Stimulated activated CD4-positive, alpha-beta T cell treated with anti-CD3 and anti-CD28 coated beads, TNF-alpha, amount 100 ng/mL, for 24 hours (primary cell): Measurements from ENCODE around the gene BRAF.
"Not testable (repeated sequence)": the region's sequence is repeated elsewhere in the genome, so short reads cannot be mapped to it uniquely, and the experiment has no call there.

ENCODE experiments used
- DNase-seq, 3 experiments: peaks; one replicate each; pipeline ENCODE4 v3.0.0-alpha.2; 2020; ENCODE audit warnings: low read depth in 3 of 3

BRAF gene

GRCh38 chr7:140924821-140925421 is at the start of gene BRAF:
BRAF (minus strand) TSS chr7:140924929; CDS start chr7:140924703, 226 bp downstream.
- DNase-seq: peak; percentile 88 to 92 (median 91)

DNA sequence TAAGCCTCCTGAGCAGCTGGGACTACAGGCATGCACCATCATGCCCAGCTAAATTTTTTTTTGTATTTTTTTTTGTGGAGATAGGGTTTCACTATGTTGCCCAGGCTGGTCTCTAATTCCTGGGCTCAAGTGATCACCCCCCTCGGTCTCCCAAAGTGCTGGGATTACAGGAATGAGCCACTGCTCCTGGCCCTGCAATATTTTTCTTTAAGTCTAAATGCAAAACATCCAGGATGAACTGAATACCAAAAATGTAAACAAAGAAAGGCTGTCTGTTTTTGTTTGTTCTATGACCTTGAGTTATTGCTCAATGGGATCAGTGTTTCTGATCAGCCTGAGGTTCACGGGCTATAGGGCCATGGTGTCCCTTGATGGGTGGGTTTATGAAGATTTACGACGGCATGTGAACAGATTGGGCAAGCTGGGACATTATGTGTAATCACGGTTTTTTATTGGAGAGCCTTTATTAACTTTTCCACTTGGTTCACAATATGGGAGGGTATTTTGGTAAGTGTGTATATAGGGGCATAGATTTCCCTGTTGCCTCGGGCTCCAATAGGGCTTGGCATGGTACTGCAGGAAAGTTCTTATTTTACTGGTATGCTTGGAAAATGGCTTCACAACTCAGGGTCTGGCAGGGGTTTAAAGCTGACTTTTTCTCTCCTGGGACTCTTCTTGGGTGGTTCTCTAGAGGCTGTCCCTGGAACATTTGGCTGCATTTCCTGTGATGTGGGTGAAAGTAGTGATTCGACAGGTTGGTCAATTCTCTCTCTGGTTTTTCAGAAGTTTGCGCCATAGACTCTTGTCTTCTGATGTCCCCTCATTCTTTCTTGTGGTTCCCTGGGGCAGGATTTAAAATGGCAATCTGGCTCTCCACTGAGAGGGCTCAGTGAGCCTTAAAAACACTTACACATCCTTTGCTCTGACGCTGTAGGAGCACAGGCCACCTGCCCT is 48.4 kb upstream of the BRAF start:
- no peak for DNase-seq

DNA sequence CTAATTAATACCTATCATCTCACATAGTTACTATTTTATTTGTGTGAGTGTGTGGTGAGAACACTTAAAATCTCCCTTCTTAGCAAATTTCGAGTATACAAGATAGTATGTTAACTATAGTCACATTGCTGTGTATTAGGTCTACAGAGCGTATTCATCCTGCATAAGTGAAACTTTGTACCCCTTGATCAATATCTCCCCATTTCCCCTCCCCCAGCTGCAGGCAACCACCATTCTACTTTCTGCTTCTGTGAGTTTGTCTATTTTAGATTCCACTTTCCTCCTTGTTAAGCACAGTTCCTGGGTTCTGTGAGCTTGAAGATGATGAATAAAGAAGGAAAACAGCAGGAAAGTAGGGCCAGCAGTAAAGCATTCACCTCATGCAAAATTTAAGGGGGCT is 47.6 kb upstream of the BRAF start:
- DNase-seq: no peak

DNA sequence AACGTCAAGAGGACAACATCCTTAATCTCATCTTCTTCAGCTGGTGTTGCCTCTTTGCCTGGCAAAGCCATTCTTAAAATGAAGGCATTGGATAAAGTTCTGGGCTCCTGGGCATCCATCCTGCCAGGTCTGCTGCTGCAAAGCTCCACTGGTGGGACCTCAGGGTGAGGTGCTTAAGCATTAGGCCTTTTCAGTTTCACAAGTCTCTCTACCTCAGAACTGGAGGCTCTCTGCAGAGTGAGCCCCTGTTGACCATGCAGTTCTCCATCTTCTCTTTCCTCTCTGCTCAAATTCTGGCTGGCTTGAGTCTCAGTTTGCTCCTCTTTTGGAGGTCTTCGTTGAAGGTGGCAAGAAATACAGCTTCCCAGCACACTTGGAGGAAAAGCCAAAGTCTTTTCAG is 42.7 kb upstream of the BRAF start:
- DNase-seq: no peak

GRCh38 chr7:140966561-140967233 is 42.0 kb upstream of the BRAF start:
- no peak for DNase-seq

DNA sequence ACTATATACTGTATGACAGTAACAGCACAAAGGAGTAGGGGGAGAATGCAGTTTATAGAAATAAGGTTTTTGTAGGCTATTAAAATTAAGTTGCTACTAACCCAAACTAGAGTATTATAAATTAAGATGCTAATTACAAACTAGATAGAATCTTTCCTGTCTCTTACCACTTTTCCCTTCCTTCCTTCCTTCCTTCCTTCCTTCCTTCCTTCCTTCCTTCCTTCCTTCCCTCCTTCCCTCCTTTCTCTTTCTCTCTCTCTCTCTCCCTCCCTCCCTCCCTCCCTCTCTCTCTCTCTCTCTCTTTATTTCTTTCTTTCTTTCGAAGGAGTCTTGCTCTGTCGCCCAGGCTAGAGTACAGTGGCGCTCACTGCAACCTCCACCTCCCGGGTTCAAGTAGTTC is 36.4 kb upstream of the BRAF start:
- no peak for DNase-seq

DNA sequence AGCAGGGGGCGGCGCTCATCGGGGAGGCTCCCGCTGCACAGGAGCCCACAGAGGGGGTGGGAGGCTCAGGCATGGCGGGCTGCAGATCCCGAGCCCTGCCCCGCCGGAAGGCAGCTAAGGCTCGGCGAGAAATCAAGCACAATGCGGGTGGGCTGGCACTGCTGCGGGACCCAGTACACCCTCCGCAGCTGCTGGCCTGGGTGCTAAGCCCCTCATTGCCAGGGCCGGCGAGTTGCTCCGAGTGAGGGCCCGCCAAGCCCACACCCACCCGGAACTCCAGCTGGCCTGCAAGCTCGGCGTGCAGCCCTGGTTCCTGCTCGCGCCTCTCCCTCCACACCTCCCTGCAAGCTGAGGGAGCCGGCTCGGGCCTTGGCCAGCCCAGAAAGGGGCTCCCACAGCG is 32.3 kb upstream of the BRAF start:
- DNase-seq: not testable (repeated sequence)

DNA sequence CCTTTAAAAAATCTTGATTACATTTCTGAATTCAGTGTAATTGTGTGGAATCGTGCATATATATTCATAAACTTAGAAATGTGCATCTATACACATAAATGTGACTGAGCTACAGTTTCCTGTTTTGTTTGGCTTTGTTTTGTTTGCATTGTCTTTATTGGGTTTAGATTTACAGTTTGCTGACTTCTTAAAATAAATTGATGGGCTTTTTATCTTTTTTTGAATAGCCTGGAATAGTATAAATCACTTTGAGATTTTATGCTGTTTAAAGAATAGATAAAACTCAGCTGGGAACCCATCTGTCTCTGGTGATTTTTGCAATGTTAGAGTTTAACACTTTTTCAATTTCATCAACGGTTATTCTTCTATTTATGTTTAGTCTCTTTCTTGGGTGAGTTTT is 21.2 kb upstream of the BRAF start:
- no peak for DNase-seq

DNA sequence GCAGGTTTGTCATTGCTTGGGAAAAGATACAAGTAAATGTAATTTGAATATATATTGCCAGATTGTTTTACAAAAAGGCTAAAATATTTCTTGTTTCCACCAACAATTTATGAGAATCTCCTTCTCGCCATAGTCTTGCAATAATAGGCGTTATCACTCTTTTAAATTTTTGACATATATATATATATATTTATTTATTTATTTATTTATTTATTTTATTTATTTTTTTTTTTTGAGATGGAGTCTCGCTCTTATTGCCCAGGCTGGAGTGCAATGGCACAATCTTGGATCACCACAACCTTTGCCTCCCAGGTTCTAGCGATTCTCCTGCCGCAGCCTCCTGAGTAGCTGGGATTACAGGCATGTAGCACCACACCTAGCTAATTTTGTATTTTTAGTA is 17.5 kb upstream of the BRAF start:
- not testable (repeated sequence) for DNase-seq

DNA sequence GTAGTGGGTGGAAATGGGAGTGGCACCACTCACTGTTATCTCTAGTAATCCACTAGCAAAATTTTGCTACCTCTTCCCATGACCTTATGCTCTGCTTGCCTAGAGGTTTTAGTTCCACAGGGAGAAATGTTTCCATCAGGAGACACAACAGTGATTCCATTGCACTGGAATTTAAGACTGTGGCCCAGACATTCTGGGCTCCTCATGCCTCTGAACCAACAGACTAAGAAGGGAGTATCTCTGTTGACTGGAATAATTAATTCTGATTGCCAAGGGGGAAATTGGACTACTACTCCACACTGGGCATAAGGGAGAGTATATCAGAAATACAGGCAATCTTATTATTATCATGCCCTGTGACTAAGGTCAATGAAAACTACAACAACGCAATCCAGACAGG is 16.2 kb upstream of the BRAF start:
- no peak for DNase-seq

DNA sequence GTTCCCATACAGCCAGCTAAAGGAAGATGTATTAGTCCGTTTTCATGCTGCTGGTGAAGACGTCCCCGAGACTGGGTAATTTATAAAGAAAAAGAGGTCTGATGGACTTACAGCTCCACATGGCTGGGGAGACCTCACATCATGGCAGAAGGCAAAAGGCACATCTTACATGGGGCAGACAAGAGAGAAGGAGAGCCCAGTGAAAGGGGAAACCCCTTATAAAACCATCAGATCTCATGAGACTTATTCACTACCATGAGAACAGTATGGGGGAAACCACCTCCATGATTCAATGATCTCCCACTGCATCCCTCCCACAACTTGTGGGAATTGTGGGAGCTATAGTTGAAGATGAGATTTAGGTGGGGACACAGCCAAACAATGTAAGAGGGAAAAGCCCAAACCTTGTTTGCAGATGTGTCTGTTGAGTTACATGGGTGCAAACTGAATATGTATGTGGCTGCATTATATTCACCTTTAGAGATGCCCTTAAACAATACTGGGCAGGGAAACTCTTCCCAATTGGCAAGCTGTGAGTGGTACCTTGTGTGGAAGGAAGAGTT is 13.1 kb upstream of the BRAF start:
- DNase-seq: no peak

- no peak for DNase-seq
Measured at GRCh38 chr7:140928491-140929309, 4.0 kb upstream of the BRAF start.

DNA sequence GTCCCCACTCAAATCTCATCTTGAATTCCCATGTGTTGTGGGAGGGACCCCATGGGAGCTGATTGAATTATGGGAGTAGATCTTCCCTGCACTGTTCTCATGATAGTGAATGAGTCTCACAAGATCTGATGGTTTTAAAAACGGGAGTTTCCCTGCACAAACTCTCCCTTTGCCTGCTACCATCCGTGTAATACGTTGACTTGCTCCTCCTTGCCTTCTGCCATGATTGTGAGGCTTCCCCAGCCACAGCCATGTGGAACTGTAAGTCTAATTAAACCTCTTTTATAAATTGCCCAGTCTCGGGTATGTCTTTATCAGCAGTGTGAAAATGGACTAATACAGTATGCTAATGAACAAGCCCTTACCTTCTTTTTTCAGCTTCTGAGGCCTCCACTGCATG is 3.2 kb upstream of the BRAF start:
- DNase-seq: not testable (repeated sequence)

DNA sequence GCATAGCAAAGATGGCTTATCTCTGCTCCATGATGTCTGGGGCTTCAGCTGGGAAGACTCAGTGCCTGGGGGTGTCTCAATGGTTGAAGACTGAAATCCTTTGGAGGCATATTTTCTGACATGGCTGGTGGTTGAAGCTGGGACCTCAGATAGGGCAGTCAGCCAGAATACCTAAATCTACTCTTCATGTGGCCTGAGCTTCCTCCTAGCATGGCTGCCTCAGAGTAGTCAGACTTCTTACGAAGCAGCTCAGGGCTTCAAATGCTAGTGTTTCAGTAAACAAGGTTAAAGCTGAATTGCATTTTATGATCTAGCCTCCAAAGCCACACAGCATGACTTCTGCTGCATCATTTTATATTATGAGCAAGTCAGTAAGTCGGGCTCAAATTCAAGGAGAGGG is 2.6 kb upstream of the BRAF start:
- DNase-seq: no peak

DNA sequence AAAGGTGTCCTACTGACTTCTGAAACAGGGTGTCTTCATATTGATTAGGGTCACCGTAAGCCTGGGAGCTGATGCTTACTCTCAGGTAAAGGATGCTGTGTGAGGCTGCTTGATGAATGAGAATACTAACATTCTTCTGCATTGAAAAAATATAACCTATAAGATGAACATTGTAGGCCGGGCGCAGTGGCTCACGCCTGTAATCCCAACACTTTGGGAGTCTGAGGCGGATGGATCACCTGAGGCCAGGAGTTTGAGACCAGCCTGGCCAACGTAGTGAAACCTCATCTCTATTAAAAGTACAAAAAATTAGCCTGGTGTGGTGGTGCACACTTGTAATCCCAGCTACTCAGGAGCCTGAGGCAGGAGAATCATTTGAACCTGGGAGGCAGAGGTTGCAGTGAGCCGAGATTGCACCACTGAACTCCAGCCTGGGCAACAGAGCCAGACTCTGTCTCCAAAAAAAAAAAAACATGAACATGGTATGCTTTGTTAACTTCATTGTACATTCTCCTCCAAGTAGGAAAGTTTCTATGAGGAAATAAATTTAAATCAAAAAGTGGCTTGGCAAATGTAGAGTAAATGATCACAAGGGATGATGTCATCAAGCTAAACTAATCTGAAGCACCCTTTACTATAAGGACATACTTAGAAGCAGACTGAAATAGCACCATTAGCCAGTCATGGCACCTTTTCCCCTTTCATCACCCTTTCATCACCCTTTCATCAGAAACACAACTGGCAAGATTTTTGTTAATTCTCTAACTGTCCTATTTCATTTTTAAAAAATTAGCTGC is 1.5 kb upstream of the BRAF start:
- DNase-seq: no peak

DNA sequence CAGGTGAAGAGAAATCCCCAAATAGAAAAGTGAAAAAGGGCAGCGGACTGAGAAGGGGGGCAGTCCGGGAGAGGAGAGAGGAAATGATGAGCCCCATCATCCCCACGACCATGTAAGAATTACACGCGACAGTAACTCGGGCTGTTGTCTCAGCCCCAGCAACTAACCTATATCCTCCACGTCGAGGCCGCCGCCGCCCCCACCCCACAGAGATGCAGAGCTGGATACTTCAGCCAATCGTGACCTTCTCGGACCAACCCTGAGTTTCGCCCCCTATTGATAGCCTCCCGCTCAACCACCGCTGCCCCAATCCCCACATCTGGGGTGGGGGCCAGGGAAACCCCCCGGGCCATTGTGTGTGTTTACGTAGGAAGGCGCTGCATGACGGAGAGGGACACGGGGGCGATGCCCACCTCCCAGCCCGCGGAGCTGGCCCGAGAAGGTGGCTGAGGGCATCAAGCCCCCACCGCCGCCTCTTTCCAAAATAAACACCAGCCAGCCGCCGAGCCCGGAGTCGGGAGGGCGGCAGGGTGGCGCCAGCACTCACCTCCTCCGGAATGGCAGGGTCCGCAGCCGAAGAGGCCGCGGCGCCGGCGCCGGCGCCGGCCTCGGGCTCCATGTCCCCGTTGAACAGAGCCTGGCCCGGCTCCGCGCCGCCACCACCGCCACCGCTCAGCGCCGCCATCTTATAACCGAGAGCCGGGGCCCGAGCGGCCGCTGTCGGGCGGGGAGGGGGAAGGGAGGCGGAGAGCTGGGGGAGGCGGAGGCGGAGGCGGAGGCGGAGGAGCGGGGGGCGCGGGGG is 509 bp downstream of the BRAF start:
- peak; percentile 21 to 67 (median 47) for DNase-seq

DNA sequence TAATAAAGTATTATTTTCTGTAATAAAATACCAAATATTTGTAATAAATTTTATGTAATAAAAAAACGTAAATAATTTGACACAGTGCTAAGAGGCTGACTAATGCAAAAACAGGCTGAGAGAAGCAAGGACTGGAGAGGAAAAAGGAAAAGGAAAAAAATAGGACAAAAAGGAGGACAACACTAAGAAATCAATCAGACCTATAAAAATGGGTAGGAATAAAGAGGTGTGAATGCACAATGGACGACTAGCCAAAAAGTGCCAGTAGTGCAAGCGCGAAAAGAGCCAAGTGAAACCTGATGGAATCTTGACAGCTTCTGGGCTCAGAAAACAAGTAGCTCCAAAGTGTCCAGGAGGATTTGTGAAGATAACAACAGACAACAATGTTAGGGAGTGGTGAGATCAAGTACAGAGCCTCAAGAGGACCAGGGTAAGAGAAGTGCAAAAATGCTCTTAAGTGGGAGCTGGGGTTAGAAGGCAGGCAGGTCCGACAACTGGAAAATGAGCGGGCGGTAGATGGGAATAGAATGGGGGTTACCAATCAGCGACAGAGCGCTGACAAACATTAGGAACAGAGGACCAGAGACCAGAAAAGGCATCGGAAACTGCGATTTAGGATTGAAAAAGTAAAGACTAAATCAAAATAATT is 1.2 kb downstream of the BRAF start:
- DNase-seq: no peak

- DNase-seq: no peak
Measured at GRCh38 chr7:140922741-140923345, 1.9 kb downstream of the BRAF start.

DNA sequence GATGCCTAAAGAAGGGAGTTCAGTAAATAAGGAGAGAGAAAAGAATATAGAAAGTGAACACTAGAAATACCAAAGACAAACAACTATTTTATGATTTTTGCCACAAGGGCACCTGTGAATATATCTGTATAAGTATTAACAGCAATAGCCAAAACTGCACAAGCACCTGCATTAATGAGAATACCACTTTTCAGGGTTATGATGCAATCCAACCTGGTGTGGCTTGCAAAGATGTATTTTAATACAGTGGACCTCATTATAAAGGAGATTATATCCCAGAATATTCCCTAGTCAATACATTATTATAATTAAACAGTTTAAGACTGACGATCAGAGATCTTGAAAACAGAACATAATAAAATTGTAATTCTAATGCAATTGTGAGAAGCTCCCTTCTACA is 4.0 kb downstream of the BRAF start:
- no peak for DNase-seq
